ENCODE results near the gene ZNF488.

- no peak for TF ChIP-seq CTCF (IDR thresholded peaks at IDR 0.05)
- no peak for TF ChIP-seq POLR2AphosphoS5 (IDR thresholded peaks at IDR 0.05; ENCODE audit: low read depth, low read length)
Measured at GRCh38 chr10:47326306-47326926, 57.7 kb downstream of the ZNF488 start.
